NCI-H2171 treated with DMSO at 0.1 percent for 48 hours (cell line): ENCODE results near the gene ANTXRL.
"Not testable (repeated sequence)": the region's sequence is repeated elsewhere in the genome, so short reads cannot be mapped to it uniquely, and the experiment has no call there.

Experiments used
- DNase-seq: peaks from one replicate; lab custom pipeline; 2025; lab: John Stamatoyannopoulos, UW

Gene ANTXRL

GRCh38 chr10:46308666-46309450, 22.1 kb downstream of the ANTXRL start:
- no peak for DNase-seq

- DNase-seq = no peak
Observed at GRCh38 chr10:46309511-46310142, 22.8 kb downstream of the ANTXRL start.

- no peak for DNase-seq
Observed at GRCh38 chr10:46310143-46310514, 23.3 kb downstream of the ANTXRL start.

GRCh38 chr10:46310851-46311250, 24.1 kb downstream of the ANTXRL start:
- no peak for DNase-seq

DNA sequence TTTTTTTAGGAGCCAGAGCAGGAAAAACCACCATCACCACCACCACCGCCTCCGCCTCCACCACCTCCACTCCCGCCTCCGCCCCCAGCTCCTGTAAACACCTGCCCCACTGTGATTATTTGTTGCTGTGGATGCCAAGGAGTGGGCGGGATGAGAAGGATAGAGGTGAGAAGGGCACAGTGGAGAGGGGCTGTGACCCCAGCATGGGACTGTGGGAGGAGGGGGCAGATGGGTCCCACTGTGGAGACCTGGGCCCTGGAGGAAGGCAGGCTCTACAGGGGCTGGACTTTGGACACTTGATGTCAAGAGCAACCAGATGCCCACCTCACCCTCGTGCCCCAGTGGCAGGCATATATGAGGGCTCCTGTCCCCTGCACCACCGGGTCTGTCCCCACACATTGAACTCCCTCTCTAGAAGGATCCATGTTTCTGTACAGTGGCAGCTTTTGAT, 24.7 kb downstream of the ANTXRL start:
- no peak for DNase-seq

- DNase-seq = peak; percentile 48
Observed at GRCh38 chr10:46311961-46312431, 25.2 kb downstream of the ANTXRL start.

DNA sequence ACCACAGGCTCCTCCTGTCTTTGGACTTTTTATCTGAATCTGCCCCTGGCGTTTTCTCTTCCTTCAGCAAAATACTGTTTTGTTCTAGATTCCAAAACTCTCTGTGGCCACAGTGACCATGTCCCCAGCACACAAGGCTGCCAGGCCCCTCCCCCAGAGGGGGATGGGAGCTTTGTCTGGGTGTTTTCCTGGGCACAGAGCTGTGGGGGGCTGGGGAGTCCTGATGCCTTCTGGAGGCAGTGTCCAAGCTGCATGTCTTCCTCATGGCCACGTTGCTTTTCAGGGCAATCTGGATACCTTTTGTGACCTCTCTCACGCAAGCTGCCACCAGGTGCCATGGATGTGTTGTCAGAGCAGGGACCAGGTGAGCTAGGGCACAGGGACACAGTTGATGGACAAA, 26.2 kb downstream of the ANTXRL start:
- DNase-seq = no peak

GRCh38 chr10:46314071-46314470, 27.3 kb downstream of the ANTXRL start:
- DNase-seq = no peak

- not testable (repeated sequence) for DNase-seq
Observed at GRCh38 chr10:46315071-46315860, 28.5 kb downstream of the ANTXRL start.

- DNase-seq = no peak
Observed at GRCh38 chr10:46317370-46317769, 30.6 kb downstream of the ANTXRL start.

DNA sequence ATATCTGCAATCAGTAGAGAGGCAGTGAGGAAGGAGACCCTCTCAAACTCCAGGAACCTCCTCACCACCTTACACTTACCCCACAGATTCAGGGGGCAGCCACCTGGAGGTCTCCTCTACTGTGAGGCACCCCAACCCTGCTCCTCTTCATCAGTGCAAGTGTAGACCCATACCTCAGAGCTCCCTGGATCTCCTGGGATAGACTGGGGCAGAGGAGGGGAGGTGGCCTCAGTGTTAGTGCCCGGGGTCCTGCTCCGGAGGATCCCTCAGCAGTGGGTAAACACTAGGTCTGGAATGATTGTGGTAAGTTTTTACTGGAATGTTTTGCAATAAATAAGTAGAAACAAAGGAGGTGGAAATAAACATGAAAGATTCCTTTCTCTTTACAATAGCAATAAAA, 31.1 kb downstream of the ANTXRL start:
- DNase-seq = no peak

DNA sequence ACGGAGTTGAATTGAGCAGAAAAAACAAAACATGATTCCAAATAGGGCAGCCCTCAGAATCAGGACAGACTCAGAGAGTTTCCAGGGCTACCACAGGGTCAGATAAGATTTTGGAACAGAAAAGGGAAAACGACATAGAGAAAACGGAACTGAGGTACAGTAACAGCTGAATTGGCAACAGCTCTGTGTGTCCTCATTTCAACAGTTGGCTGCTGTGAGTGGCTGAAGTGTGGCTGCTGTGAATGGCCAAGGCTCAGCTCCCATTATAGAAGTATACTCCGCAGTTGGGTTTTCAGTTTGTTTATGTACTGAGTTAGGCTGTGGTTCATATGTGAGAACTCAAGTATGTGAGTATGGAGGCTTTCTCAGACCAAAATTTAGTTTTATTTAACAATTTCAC, 32.0 kb downstream of the ANTXRL start:
- no peak for DNase-seq

GRCh38 chr10:46319389-46319788, 32.6 kb downstream of the ANTXRL start:
- no peak for DNase-seq

GRCh38 chr10:46321770-46322169, 35.0 kb downstream of the ANTXRL start:
- no peak for DNase-seq

DNA sequence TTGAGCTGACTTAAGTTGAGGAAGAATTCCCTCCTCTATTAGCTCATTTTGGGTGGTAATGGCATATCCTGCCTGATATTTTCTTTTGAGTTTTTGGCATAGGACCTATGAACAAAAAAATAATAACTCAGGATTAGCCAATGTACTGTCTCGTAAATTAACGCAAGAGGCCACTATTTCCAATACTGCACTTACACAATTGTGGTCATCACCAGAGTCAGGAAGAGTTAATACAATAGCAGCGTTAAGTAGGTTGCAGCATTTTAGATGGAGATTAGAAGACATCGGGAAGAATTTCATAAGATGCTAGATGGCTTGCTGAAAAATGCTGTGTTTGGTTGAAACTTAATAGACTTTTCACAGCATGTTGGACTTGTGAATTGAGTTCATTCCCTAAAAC, 36.4 kb downstream of the ANTXRL start:
- no peak for DNase-seq

DNA sequence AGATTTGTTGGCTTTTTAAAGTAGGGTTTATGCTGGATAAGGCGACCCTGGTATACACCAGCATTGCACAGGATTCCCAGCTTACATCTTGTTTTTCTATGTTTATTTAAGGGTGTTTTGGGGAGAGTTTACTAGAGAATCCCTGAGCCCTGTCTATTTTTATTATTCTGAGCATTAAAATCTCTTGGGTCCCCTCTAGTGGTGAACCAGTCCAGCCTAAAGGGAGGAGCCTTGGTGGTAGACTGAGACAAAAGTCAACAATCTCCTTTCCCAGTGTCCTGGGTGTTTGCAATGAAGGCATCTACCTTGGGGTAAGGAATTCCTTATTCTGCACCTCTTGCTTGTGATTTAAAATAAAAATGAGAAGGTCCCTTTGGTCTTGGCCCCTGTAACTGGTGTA, 38.2 kb downstream of the ANTXRL start:
- DNase-seq = no peak

DNA sequence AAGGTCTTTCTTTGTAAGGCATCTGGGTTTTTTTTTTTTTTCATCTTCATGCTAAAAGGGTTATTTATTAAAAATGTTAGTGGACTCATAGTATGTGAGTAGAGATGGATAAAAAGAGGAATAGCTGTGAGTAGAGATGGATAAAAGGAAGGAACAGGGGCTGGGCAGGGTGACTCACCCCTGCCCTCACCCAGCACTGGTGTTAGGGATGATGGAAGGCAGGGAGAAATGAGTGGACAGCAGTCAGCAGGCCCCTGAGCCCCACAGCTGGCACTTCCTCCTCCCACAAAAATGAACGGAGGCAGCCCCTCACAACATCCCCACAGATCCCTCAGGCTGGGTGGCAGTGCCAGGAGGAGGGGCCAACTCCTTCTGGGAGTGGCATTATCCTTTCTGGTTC, 39.3 kb downstream of the ANTXRL start:
- no peak for DNase-seq

DNA sequence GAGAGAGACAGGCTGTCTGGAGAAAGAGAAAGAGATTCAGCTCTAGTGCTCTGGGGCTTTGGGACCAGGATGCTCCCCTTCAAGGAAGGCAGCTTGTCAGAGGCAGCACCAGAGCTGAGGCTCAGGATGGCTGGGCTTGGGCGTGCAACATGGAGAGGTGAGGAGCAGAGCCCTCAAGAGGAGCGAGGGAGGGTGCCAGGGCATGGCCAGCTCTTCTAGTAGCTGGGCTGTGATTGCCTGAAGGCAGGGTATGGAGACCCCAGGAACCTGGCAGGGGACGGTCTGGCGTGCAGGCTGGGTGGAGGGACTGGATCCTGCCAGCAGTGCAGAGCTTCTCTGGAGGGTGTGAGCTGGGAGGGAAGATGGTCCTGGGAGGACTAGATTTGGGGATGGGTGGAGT, 40.2 kb downstream of the ANTXRL start:
- DNase-seq = no peak

DNA sequence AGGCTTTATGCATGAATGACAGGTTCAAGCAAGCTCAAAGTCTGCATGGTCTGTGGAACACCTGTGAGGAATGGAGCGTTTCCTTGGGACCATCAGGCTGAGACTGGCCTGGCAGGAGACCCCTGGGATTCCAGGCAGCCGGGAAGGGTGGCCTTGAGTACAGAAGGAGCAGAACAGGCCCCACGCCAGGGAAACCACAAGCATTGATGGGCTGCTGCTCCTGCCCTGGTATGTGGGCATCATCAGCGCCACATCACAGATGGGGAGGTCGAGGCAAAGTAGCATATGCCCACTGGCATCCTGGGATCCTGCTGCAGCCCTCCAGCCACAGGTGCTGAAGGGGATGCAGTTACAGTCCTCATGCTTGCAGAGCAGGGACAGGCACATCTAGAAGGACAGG, 40.9 kb downstream of the ANTXRL start:
- DNase-seq = no peak

DNA sequence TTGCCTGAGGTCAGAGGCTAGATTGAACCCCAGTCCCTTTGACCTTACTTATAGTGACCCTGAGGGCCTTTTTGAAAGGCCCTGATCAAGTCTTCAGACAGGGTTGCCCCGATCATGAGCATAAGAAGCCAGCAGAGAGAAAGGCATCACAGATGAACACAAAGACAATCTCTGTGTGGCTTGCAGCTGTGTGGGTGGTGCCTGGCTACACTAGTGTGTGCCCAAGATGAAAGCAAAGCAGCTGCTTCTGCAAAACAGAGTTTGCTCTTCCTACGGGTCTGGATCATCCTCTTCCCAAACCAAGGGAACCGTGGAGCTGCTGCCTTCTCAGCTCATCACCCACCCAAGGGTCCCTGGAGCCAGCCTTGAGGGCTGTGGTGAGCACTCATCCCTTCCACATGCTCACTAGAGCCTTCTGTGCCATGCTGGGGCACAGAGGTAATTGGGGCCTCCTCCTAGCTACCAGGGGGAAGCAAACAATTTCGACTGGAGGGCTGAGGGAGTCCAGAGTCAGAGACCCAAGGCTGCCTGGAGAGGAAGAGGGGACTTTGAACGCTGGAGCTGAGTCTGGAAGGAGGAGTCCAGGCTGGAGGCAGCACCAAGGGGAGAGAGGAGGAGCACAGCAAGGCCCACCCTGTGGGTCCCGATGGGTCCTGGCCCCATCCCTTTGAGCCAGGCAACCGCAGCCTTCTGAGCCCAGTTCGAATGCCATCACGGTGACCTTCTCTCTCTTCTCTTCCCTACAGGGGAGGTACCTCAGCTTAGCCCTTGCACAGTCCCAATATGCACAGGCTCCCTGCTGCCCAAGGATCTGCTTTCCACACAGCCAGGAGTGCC, 42.3 kb downstream of the ANTXRL start:
- no peak for DNase-seq

GRCh38 chr10:46329690-46330016, 42.9 kb downstream of the ANTXRL start:
- peak; percentile 22 for DNase-seq

DNA sequence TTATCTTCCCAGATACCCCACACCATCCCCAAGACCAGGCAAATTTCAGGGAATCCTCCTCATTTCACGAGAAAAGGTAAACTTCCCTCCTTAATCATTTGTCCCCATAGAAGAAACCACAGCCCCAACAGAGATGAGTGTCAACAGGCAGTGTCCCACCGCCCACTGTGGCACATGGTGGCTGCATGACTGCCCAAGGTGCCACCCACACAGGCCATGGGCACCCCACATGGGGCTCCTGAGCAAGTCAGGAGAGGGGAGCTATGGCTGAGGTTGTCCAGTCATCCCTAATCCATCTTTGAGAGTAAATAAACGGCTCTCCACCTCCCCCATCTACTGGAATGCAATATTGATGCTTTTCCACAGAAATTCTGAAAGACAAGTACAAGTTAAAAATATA, 44.1 kb downstream of the ANTXRL start:
- no peak for DNase-seq
